NCI-H128 (cell line): ENCODE data around the gene INPP5F.

ENCODE experiments used
- DNase-seq: peaks from one replicate; lab custom pipeline; 2025; ENCODE audit not compliant: unreplicated experiment; lab: John Stamatoyannopoulos, UW

Gene INPP5F

GRCh38 chr10:119807960-119808697 is 82.3 kb downstream of the INPP5F start:
- DNase-seq, result no peak

- DNase-seq, result no peak
These were observed 85.3 kb downstream of the INPP5F start for GRCh38 chr10:119811122-119811521.

GRCh38 chr10:119812684-119813083 is 86.8 kb downstream of the INPP5F start:
- no peak for DNase-seq

GRCh38 chr10:119815671-119816070 is 89.8 kb downstream of the INPP5F start:
- DNase-seq, result no peak

- no peak for DNase-seq
These were observed 92.4 kb downstream of the INPP5F start for GRCh38 chr10:119817991-119818888.

- no peak for DNase-seq
These were observed 93.0 kb downstream of the INPP5F start for GRCh38 chr10:119818889-119819270.

GRCh38 chr10:119821182-119821581 is 95.3 kb downstream of the INPP5F start:
- DNase-seq, result no peak

- no peak for DNase-seq
These were observed 98.4 kb downstream of the INPP5F start for GRCh38 chr10:119824299-119824698.

GRCh38 chr10:119826771-119827170 is 100.9 kb downstream of the INPP5F start:
- no peak for DNase-seq

- no peak for DNase-seq
These were observed 101.6 kb downstream of the INPP5F start for GRCh38 chr10:119827430-119827829.

GRCh38 chr10:119829429-119829828 is 103.6 kb downstream of the INPP5F start:
- no peak for DNase-seq

- no peak for DNase-seq
These were observed 105.0 kb downstream of the INPP5F start for GRCh38 chr10:119830851-119831250.

GRCh38 chr10:119831656-119832055 is 105.8 kb downstream of the INPP5F start:
- no peak for DNase-seq

GRCh38 chr10:119832951-119833350 is 107.1 kb downstream of the INPP5F start:
- no peak for DNase-seq

GRCh38 chr10:119834188-119834587 is 108.3 kb downstream of the INPP5F start:
- DNase-seq, result no peak

- DNase-seq, result no peak
These were observed 119.8 kb downstream of the INPP5F start for GRCh38 chr10:119845656-119846055.

- no peak for DNase-seq
These were observed 123.4 kb downstream of the INPP5F start for GRCh38 chr10:119849031-119849789.

- no peak for DNase-seq
These were observed 124.1 kb downstream of the INPP5F start for GRCh38 chr10:119849944-119850343.

GRCh38 chr10:119852277-119852676 is 126.4 kb downstream of the INPP5F start:
- no peak for DNase-seq

GRCh38 chr10:119852822-119853221 is 127.0 kb downstream of the INPP5F start:
- no peak for DNase-seq

- DNase-seq, result no peak
These were observed 127.7 kb downstream of the INPP5F start for GRCh38 chr10:119853574-119853973.
